K562 (cell line): ENCODE data around the gene TOR1A.

Source experiments
- CTCF ChIP-seq, 3 experiments: IDR thresholded peaks in 2 of 3; conservative IDR thresholded peaks in 1 of 3; 2 replicates each; pipeline ENCODE4 v1.5.1; 2011 to 2012; ENCODE audit warnings: low read length in 3 of 3, mild to moderate bottlenecking in 3 of 3, control low read depth in 2 of 3, improper control_type of control experiment in 1 of 3, inconsistent platforms in 1 of 3, low read depth in 1 of 3, mixed read lengths in 1 of 3, moderate library complexity in 1 of 3; ENCODE audit not compliant: insufficient read depth in 2 of 3
- EGR1 ChIP-seq: fragments of 450-650 bp; conservative IDR thresholded peaks from 2 replicates; pipeline ENCODE4 v1.6.1; 2017; ENCODE audit warnings: mild to moderate bottlenecking
- EZH2 ChIP-seq: IDR thresholded peaks from 2 replicates; pipeline ENCODE4 v1.6.1; 2012; ENCODE audit warnings: low read depth, mild to moderate bottlenecking, inconsistent platforms, low read length, borderline replicate concordance
- FOS ChIP-seq: IDR thresholded peaks from 3 replicates; pipeline ENCODE4 v1.6.1; 2011; ENCODE audit not compliant: insufficient read length; ENCODE audit errors: extremely low read depth
- HNRNPK ChIP-seq: fragments of 200-400 bp; formaldehyde crosslinking; IDR thresholded peaks from one replicate; pipeline ENCODE4 v1.6.1; 2018; ENCODE audit warnings: mild to moderate bottlenecking, low read depth, low read length; ENCODE audit not compliant: poor library complexity, severe bottlenecking
- MTA1 ChIP-seq: fragments of 450-650 bp; IDR thresholded peaks from 2 replicates; pipeline ENCODE4 v1.6.1; 2017; ENCODE audit warnings: borderline replicate concordance
- POLR2A ChIP-seq: fragments of 450-650 bp; conservative IDR thresholded peaks from 2 replicates; pipeline ENCODE4 v1.6.1; 2016
- PRDM10 ChIP-seq: fragments of 450-650 bp; IDR thresholded peaks from 2 replicates; pipeline ENCODE4 v1.6.1; 2018; ENCODE audit not compliant: partially characterized antibody
- SAP30 ChIP-seq: fragments of 200-600 bp; sonication (generic); IDR thresholded peaks from 2 replicates; pipeline ENCODE4 v1.6.1; 2012; ENCODE audit warnings: borderline replicate concordance, low read depth, mild to moderate bottlenecking, moderate library complexity, low read length, control low read depth, inconsistent platforms; ENCODE audit not compliant: insufficient read depth, poor library complexity, severe bottlenecking
- SRF ChIP-seq, 2 experiments: fragments of 250-450, 450-650 bp in 1 of 2; sonication (Bioruptor Pico) in 1 of 2; sonication (generic) in 1 of 2; formaldehyde crosslinking; IDR thresholded peaks; 2 replicates each; pipeline versions ENCODE4 v1.5.0 to v1.5.1; 2020 to 2022; ENCODE audit warnings: mild to moderate bottlenecking in 1 of 2, missing genetic modification reagents in 1 of 2
- ZNF24 ChIP-seq: fragments of 450-650 bp; IDR thresholded peaks from 2 replicates; pipeline ENCODE4 v1.6.1; 2016
- ZNF253 ChIP-seq: fragments of 250-450 bp; sonication (Bioruptor Pico); conservative IDR thresholded peaks from 2 replicates; pipeline ENCODE4 v1.6.1; 2021; ENCODE audit warnings: mild to moderate bottlenecking
- ZNF780A ChIP-seq: fragments of 250-450 bp; sonication (Bioruptor Pico); IDR thresholded peaks from 2 replicates; pipeline ENCODE4 v1.5.0; 2021; ENCODE audit warnings: mild to moderate bottlenecking
- ZZZ3 ChIP-seq: fragments of 450-650 bp; IDR thresholded peaks from 2 replicates; pipeline ENCODE4 v1.6.1; 2016; ENCODE audit warnings: antibody characterized with exemption, mild to moderate bottlenecking, moderate library complexity

- TF ChIP-seq SAP30 (no peak), EZH2 (no peak), CTCF (IDR thresholded peaks at IDR 0.05 in 2 of 3, conservative IDR thresholded peaks at IDR 0.05 in 1 of 3; ENCODE audit: insufficient read depth in 2 of 3, low read depth in 1 of 3, low read length in 3 of 3) (no peak), EGR1 (no peak), ZZZ3 (no peak), POLR2A (0 out of 2 replicates have a peak, but pooled peaks have one; percentile 41), SRF (CRISPR knock-in tag; IDR thresholded peaks at IDR 0.05) (no peak), ZNF780A (CRISPR knock-in tag) (no peak), ZNF253 (CRISPR knock-in tag) (no peak), PRDM10 (no peak), FOS (no peak), MTA1 (no peak), HNRNPK (no peak), ZNF24 (no peak)
Measured at GRCh38 chr9:129839324-129840023, 15.5 kb upstream of the TOR1A start.
